K562 (cell line): Measurements from ENCODE around the gene HHIPL1. TPM values are rescaled to one million over a fixed set of nuclear protein-coding genes. Genes with fewer than 3 reads are reported as not detected.

ENCODE experiments used
- ELF2 ChIP-seq: fragments of 250-450 bp; sonication (Bioruptor Pico); IDR thresholded peaks from 2 replicates; pipeline ENCODE4 v1.5.0; 2021; ENCODE audit warnings: mild to moderate bottlenecking
- FOS ChIP-seq: IDR thresholded peaks from 3 replicates; pipeline ENCODE4 v1.6.1; 2011; ENCODE audit not compliant: insufficient read length; ENCODE audit errors: extremely low read depth
- HDGF ChIP-seq: fragments of 450-650 bp; IDR thresholded peaks from 2 replicates; pipeline ENCODE4 v1.6.1; 2016
- IRF2 ChIP-seq: sonication (generic); formaldehyde crosslinking; IDR thresholded peaks from 2 replicates; pipeline ENCODE4 v1.8.1; 2022; ENCODE audit warnings: mild to moderate bottlenecking, missing genetic modification reagents
- MAZ ChIP-seq, 2 experiments: fragments of 450-650 bp in 1 of 2; sonication (generic) in 1 of 2; formaldehyde crosslinking; IDR thresholded peaks in 1 of 2; conservative IDR thresholded peaks in 1 of 2; 2 replicates each; pipeline versions ENCODE4 v1.4.0 to v1.5.0; 2020; ENCODE audit warnings: mild to moderate bottlenecking in 1 of 2, missing genetic modification reagents in 1 of 2
- NRF1 ChIP-seq, 2 experiments: fragments of 450-650 bp; IDR thresholded peaks in 1 of 2; conservative IDR thresholded peaks in 1 of 2; 2 replicates each; pipeline ENCODE4 v1.6.1; 2014; ENCODE audit warnings: mild to moderate bottlenecking in 2 of 2
- POLR2A ChIP-seq: fragments of 450-650 bp; conservative IDR thresholded peaks from 2 replicates; pipeline ENCODE4 v1.6.1; 2016
- POLR2G ChIP-seq: fragments of 200-400 bp; formaldehyde crosslinking; IDR thresholded peaks from 2 replicates; pipeline ENCODE4 v1.6.1; 2017; ENCODE audit warnings: low read depth, mild to moderate bottlenecking, antibody characterized with exemption, low read length, moderate library complexity
- SMAD1 ChIP-seq: fragments of 150-350 bp; IDR thresholded peaks from 2 replicates; pipeline ENCODE4 v1.6.1; 2014; ENCODE audit warnings: low read length, low read depth; ENCODE audit not compliant: partially characterized antibody
- TCFL5 ChIP-seq: fragments of 250-450 bp; sonication (Bioruptor Pico); conservative IDR thresholded peaks from 2 replicates; pipeline ENCODE4 v1.6.1; 2021; ENCODE audit warnings: mild to moderate bottlenecking, moderate library complexity, matching md5 sums
- YY1 ChIP-seq, 3 experiments: IDR thresholded peaks; 2 replicates each; pipeline ENCODE4 v1.6.1; 2011; ENCODE audit warnings: low read length in 2 of 3, mild to moderate bottlenecking in 2 of 3, moderate library complexity in 2 of 3, borderline replicate concordance in 1 of 3, control low read depth in 1 of 3, low read depth in 1 of 3; ENCODE audit not compliant: insufficient read depth in 3 of 3, insufficient replicate concordance in 2 of 3, control insufficient read depth in 1 of 3, insufficient read length in 1 of 3; ENCODE audit errors: extremely low read depth in 1 of 3
- ZBTB8A ChIP-seq: fragments of 450-650 bp; IDR thresholded peaks from 2 replicates; pipeline ENCODE4 v1.6.1; 2018; ENCODE audit warnings: mild to moderate bottlenecking, moderate library complexity; ENCODE audit not compliant: partially characterized antibody
- ZNF507 ChIP-seq: conservative IDR thresholded peaks from 2 replicates; pipeline ENCODE4 v1.6.1; 2017; ENCODE audit warnings: missing genetic modification characterization, missing compliant biosample characterization
- ZNF589 ChIP-seq: fragments of 200-800 bp; sonication (Bioruptor generic); IDR thresholded peaks from 2 replicates; pipeline ENCODE4 v1.6.1; 2016; ENCODE audit warnings: low read depth, missing genetic modification characterization, missing compliant biosample characterization
- polyA plus RNA-seq, 8 experiments: library from polyadenylated mRNA; depleted of rRNA in 4 of 8; stranded (reverse) in 5 of 8; unstranded in 3 of 8; fragments of >200 nt; fragmentation: Nextera tagmentation in 2 of 8; fragmentation: Illumina TruSeq in 1 of 8; extraction: Ambion mirVana in 2 of 8; extraction: Trizol in 1 of 8; gene quantifications; 2 replicates each; pipeline versions ENCODE4 v1.2.1 to v1.2.3, GENCODE V29; 2011 to 2014; ENCODE audit warnings: inconsistent platforms in 1 of 8, missing spikeins in 1 of 8
- total RNA-seq, 7 experiments: library from RNA; depleted of rRNA in 6 of 7; stranded (reverse); fragments of >200 nt in 6 of 7; fragmentation: Illumina TruSeq in 2 of 7; extraction: Trizol in 2 of 7; gene quantifications; 2 replicates each; pipeline versions ENCODE4 v1.2.1 to v1.2.3, GENCODE V29; 2011 to 2021; ENCODE audit warnings: low replicate concordance in 1 of 7
- TF ChIP-seq, protein P1 (sequence below): fragments of 250-450 bp; sonication (Bioruptor Pico); IDR thresholded peaks from 2 replicates; pipeline ENCODE4 v1.8.0; 2022; ENCODE audit warnings: moderate library complexity, mild to moderate bottlenecking, inconsistent platforms
- TF ChIP-seq, protein P2 (sequence below): fragments of 450-650 bp; IDR thresholded peaks from 2 replicates; pipeline ENCODE4 v1.6.1; 2018; ENCODE audit not compliant: partially characterized antibody
- TF ChIP-seq, protein P3 (sequence below), 2 experiments: IDR thresholded peaks; 2 replicates each; pipeline ENCODE4 v1.6.1; 2011; ENCODE audit warnings: borderline replicate concordance in 1 of 2, control low read depth in 1 of 2, low read depth in 1 of 2, low read length in 1 of 2, mild to moderate bottlenecking in 1 of 2, mixed read lengths in 1 of 2, moderate library complexity in 1 of 2; ENCODE audit not compliant: insufficient read depth in 1 of 2, insufficient read length in 1 of 2, poor library complexity in 1 of 2, severe bottlenecking in 1 of 2; ENCODE audit errors: extremely low read depth in 1 of 2
- TF ChIP-seq, protein P4 (sequence below): IDR thresholded peaks from 3 replicates; pipeline ENCODE4 v1.6.1; 2011; ENCODE audit warnings: borderline replicate concordance, mild to moderate bottlenecking; ENCODE audit not compliant: insufficient read length, insufficient read depth
- TF ChIP-seq, protein P5 (sequence below): sonication (generic); IDR thresholded peaks from 2 replicates; pipeline ENCODE4 v1.6.1; 2016

Gene HHIPL1
- total and polyA plus RNA-seq, 9 of the 15 experiments (the other 6 are each of a cell fraction or from before 2014, with no cell fraction given), result not detected

DNA sequence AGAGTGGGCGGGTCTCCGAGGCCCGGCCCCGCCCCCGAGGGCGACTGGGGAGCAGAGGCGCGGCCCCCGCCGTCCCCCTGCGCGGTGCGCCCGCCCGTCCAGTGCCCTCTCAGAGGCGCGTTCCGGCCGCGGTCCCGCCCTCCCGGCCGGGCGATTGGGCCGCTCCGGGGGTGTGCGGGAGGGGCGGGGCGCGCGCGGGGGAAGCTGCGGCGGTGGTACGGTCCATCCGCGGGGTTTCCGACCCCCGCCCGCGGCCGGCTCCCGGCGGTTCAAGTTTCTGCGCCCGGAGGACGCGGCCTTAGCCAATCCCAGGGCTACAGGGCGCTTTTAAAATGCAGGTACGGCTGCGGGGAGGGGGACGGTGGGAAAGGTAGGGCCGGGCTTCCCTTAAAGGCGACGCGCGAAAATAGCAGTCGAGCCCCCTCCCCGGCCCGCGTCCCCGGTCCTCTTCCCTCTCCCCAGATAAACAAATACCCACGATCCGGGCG, 40.6 kb upstream of the HHIPL1 start (continued):
- TF ChIP-seq POLR2A (0 out of 2 replicates have a peak, but pooled peaks have one; percentile 40), TCFL5 (CRISPR knock-in tag) (no peak), ZNF507 (tag) (no peak), POLR2G (peak; percentile 57; the same call in 1 of the 2 replicates), HDGF (no peak), FOS (peak; percentile 74), IRF2 (no peak), ZBTB8A (no peak), MAZ (CRISPR knock-in tag; conservative IDR thresholded peaks at IDR 0.05 in 1 of 2, IDR thresholded peaks at IDR 0.05 in 1 of 2) (peak; percentile 45 to 95), SMAD1 (no peak), YY1 (IDR thresholded peaks at IDR 0.05; ENCODE audit: borderline replicate concordance in 1 of 3, control insufficient read depth in 1 of 3, extremely low read depth in 1 of 3, insufficient read depth in 3 of 3, insufficient read length in 1 of 3, insufficient replicate concordance in 2 of 3, low read depth in 1 of 3, low read length in 2 of 3) (peak in 1 of 3 experiments; percentile 33), ELF2 (no peak), ZNF589 (CRISPR knock-in tag) (no peak), NRF1 (conservative IDR thresholded peaks at IDR 0.05 in 1 of 2, IDR thresholded peaks at IDR 0.05 in 1 of 2) (peak; percentile 36 to 51; a peak in 3 of 4 replicates)
- TF ChIP-seq, protein P1, sequence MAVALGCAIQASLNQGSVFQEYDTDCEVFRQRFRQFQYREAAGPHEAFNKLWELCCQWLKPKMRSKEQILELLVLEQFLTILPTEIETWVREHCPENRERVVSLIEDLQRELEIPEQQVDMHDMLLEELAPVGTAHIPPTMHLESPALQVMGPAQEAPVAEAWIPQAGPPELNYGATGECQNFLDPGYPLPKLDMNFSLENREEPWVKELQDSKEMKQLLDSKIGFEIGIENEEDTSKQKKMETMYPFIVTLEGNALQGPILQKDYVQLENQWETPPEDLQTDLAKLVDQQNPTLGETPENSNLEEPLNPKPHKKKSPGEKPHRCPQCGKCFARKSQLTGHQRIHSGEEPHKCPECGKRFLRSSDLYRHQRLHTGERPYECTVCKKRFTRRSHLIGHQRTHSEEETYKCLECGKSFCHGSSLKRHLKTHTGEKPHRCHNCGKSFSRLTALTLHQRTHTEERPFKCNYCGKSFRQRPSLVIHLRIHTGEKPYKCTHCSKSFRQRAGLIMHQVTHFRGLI (CRISPR knock-in tag), result no peak
- TF ChIP-seq, protein P2, sequence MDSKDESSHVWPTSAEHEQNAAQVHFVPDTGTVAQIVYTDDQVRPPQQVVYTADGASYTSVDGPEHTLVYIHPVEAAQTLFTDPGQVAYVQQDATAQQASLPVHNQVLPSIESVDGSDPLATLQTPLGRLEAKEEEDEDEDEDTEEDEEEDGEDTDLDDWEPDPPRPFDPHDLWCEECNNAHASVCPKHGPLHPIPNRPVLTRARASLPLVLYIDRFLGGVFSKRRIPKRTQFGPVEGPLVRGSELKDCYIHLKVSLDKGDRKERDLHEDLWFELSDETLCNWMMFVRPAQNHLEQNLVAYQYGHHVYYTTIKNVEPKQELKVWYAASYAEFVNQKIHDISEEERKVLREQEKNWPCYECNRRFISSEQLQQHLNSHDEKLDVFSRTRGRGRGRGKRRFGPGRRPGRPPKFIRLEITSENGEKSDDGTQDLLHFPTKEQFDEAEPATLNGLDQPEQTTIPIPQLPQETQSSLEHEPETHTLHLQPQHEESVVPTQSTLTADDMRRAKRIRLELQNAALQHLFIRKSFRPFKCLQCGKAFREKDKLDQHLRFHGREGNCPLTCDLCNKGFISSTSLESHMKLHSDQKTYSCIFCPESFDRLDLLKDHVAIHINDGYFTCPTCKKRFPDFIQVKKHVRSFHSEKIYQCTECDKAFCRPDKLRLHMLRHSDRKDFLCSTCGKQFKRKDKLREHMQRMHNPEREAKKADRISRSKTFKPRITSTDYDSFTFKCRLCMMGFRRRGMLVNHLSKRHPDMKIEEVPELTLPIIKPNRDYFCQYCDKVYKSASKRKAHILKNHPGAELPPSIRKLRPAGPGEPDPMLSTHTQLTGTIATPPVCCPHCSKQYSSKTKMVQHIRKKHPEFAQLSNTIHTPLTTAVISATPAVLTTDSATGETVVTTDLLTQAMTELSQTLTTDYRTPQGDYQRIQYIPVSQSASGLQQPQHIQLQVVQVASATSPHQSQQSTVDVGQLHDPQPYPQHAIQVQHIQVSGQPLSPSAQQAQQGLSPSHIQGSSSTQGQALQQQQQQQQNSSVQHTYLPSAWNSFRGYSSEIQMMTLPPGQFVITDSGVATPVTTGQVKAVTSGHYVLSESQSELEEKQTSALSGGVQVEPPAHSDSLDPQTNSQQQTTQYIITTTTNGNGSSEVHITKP, result peak; percentile 96
- TF ChIP-seq, protein P3, sequence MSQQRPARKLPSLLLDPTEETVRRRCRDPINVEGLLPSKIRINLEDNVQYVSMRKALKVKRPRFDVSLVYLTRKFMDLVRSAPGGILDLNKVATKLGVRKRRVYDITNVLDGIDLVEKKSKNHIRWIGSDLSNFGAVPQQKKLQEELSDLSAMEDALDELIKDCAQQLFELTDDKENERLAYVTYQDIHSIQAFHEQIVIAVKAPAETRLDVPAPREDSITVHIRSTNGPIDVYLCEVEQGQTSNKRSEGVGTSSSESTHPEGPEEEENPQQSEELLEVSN (IDR thresholded peaks at IDR 0.05; ENCODE audit: borderline replicate concordance in 1 of 2, extremely low read depth in 1 of 2, insufficient read depth in 1 of 2, insufficient read length in 1 of 2, low read depth in 1 of 2, low read length in 1 of 2, poor library complexity in 1 of 2, severe bottlenecking in 1 of 2), result no peak
- TF ChIP-seq, protein P4, sequence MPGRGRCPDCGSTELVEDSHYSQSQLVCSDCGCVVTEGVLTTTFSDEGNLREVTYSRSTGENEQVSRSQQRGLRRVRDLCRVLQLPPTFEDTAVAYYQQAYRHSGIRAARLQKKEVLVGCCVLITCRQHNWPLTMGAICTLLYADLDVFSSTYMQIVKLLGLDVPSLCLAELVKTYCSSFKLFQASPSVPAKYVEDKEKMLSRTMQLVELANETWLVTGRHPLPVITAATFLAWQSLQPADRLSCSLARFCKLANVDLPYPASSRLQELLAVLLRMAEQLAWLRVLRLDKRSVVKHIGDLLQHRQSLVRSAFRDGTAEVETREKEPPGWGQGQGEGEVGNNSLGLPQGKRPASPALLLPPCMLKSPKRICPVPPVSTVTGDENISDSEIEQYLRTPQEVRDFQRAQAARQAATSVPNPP, result no peak
- TF ChIP-seq, protein P5, sequence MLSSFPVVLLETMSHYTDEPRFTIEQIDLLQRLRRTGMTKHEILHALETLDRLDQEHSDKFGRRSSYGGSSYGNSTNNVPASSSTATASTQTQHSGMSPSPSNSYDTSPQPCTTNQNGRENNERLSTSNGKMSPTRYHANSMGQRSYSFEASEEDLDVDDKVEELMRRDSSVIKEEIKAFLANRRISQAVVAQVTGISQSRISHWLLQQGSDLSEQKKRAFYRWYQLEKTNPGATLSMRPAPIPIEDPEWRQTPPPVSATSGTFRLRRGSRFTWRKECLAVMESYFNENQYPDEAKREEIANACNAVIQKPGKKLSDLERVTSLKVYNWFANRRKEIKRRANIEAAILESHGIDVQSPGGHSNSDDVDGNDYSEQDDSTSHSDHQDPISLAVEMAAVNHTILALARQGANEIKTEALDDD, result no peak
